ENCODE data around the gene IGSF9B. TPM values are rescaled to one million over a fixed set of nuclear protein-coding genes. Genes with fewer than 3 reads are reported as not detected.

IGSF9B gene
- total and polyA plus RNA-seq, 4 donors: 0.07 to 0.33 (median 0.09) TPM; not detected in 1

DNA sequence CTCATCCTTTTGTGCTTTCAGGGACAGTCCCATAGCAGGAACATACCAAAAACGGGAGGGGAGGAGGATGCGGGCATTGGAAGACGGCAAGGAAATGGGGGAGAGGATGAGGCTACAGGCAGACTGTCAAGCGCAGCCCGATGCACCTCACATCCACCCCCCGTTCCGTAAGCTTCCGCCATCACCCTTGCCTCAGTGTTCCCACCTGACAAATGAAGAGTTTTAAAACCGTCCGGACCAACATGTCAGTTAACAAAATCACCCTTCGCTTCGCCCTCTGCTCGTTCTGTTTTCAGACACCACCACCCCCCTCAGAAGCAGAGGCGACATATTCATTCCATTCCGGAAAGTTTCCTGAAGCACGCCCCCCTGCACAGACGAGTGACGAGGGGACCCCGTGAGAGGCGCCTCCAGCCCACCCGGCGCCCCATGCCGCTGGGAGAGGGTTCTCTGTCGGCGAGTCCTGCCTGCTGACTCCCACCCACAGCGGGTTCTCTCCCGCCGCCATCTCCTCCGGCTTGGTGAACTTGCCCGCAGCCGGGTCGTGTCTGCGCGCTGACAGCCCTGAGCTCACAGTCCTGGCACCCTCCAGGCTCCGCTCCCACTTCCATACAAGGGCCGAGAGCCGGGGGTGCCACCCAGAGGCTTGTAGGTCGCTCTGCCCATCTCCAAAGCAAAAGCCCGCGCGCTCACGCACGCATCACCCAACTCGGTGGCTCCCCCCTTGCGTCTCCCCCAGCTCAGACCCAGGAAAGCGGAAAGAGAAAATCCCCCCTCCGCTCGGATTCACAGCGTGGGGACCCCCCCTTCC lies 1.5 kb downstream of the IGSF9B start:
- no peak for DNase-seq (ENCODE audit: low spot score)
- peaks cover 2 to 19% (median 12%) of the 10 kb centered on the region in 4 donors for H3K27me3 ChIP-seq (ENCODE audit: control insufficient read depth in 4 of 4, insufficient read depth in 4 of 4, low read length in 3 of 4)
- H3K4me1 ChIP-seq (ENCODE audit: control insufficient read depth in 4 of 4, insufficient read depth in 4 of 4, low read length in 3 of 4): peaks cover 3 to 25% (median 4%) of the 10 kb centered on the region in 4 donors
- H3K9me3 ChIP-seq (ENCODE audit: control insufficient read depth in 4 of 4, low read length in 3 of 4): no peaks in the 10 kb centered on the region
- no peak for TF ChIP-seq JUND (IDR thresholded peaks at IDR 0.05)
- no peak for TF ChIP-seq HNF4A (conservative IDR thresholded peaks at IDR 0.05)
- no peak for TF ChIP-seq HNF4G (IDR thresholded peaks at IDR 0.05)
- no peak for TF ChIP-seq NR2F2 (IDR thresholded peaks at IDR 0.05)
- no peak overlapping the region for H3K27ac ChIP-seq (ENCODE audit: low read depth in 1 of 2, low read length in 2 of 2)
- WGBS: 6% methylated on average over 49 of the region's 49 CpGs
- no peaks in the 10 kb centered on the region for H3K36me3 ChIP-seq (ENCODE audit: control insufficient read depth in 4 of 4, insufficient read depth in 3 of 4, low read depth in 1 of 4, low read length in 3 of 4)
- peak overlapping the region in 1 of 3 donors; percentile 56 for H3K4me3 ChIP-seq (ENCODE audit: low read depth in 1 of 3, low read length in 3 of 3)
- H3K9ac ChIP-seq (ENCODE audit: low read depth in 1 of 2, low read length in 2 of 2): no peak overlapping the region

DNA sequence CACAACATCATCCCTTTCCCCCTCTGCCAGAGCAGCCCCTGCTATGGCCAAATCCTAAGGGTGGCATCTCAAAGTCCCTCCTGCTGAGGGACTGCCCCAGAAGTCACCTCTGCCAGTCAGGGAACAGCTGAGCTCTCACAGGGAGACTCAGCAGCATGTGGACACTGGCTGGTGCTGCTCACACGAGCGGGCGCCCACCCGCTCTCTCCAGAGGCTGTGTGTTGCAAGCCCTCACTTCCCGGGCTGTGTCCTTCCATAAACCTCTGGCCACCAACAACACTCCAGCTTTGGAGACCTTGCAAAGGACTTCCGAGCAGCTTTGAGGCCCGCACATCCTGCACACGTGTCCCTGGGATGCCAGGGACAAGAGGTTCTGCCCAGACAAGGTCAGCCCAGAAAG lies 2.8 kb downstream of the IGSF9B start:
- 82% methylated on average over 8 of the region's 8 CpGs for WGBS
- Histone ChIP-seq H3K9me3 (ENCODE audit: control insufficient read depth in 4 of 4, low read length in 3 of 4) (no peaks in the 10 kb centered on the region), H3K27me3 (ENCODE audit: control insufficient read depth in 4 of 4, insufficient read depth in 4 of 4, low read length in 3 of 4) (peaks cover 2 to 26% (median 14%) of the 10 kb centered on the region in 4 donors), H3K4me1 (ENCODE audit: control insufficient read depth in 4 of 4, insufficient read depth in 4 of 4, low read length in 3 of 4) (peaks cover 3 to 25% (median 4%) of the 10 kb centered on the region in 4 donors), H3K36me3 (ENCODE audit: control insufficient read depth in 4 of 4, insufficient read depth in 3 of 4, low read depth in 1 of 4, low read length in 3 of 4) (no peaks in the 10 kb centered on the region), H3K27ac (ENCODE audit: low read depth in 1 of 2, low read length in 2 of 2) (no peak overlapping the region), H3K4me3 (ENCODE audit: low read depth in 1 of 3, low read length in 3 of 3) (no peak overlapping the region), H3K9ac (ENCODE audit: low read depth in 1 of 2, low read length in 2 of 2) (no peak overlapping the region)
- no peak for DNase-seq (ENCODE audit: low spot score)
- TF ChIP-seq HNF4A (conservative IDR thresholded peaks at IDR 0.05): no peak
- TF ChIP-seq, protein P1, sequence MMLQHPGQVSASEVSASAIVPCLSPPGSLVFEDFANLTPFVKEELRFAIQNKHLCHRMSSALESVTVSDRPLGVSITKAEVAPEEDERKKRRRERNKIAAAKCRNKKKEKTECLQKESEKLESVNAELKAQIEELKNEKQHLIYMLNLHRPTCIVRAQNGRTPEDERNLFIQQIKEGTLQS (IDR thresholded peaks at IDR 0.05): no peak
- TF ChIP-seq RAD21 (IDR thresholded peaks at IDR 0.05): no peak
- TF ChIP-seq, protein P2, sequence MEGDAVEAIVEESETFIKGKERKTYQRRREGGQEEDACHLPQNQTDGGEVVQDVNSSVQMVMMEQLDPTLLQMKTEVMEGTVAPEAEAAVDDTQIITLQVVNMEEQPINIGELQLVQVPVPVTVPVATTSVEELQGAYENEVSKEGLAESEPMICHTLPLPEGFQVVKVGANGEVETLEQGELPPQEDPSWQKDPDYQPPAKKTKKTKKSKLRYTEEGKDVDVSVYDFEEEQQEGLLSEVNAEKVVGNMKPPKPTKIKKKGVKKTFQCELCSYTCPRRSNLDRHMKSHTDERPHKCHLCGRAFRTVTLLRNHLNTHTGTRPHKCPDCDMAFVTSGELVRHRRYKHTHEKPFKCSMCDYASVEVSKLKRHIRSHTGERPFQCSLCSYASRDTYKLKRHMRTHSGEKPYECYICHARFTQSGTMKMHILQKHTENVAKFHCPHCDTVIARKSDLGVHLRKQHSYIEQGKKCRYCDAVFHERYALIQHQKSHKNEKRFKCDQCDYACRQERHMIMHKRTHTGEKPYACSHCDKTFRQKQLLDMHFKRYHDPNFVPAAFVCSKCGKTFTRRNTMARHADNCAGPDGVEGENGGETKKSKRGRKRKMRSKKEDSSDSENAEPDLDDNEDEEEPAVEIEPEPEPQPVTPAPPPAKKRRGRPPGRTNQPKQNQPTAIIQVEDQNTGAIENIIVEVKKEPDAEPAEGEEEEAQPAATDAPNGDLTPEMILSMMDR (IDR thresholded peaks at IDR 0.05; ENCODE audit: low read depth, low read length, missing input control): no peak
- TF ChIP-seq, protein P3, sequence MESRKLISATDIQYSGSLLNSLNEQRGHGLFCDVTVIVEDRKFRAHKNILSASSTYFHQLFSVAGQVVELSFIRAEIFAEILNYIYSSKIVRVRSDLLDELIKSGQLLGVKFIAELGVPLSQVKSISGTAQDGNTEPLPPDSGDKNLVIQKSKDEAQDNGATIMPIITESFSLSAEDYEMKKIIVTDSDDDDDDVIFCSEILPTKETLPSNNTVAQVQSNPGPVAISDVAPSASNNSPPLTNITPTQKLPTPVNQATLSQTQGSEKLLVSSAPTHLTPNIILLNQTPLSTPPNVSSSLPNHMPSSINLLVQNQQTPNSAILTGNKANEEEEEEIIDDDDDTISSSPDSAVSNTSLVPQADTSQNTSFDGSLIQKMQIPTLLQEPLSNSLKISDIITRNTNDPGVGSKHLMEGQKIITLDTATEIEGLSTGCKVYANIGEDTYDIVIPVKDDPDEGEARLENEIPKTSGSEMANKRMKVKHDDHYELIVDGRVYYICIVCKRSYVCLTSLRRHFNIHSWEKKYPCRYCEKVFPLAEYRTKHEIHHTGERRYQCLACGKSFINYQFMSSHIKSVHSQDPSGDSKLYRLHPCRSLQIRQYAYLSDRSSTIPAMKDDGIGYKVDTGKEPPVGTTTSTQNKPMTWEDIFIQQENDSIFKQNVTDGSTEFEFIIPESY (IDR thresholded peaks at IDR 0.05): no peak

DNA sequence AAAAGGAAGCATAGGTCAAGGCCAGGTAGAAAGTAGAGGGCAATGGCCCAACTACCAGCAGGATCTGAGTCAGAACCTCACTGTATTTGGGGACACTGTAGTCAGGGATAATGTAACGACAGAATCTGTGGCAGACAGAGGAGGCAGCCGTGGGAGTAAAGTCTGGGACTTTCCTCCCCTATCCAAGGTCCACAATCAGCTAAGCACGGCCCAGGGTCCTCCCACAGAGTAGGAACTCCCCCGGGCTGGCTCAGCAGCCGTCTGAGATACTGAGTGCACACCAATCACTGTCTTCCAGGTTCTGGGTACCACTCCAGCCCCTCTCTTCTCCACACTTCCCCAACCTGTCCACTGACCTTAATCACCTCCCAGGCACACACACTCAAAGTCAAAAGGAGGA lies 3.2 kb downstream of the IGSF9B start:
- H3K4me3 ChIP-seq (ENCODE audit: low read depth in 1 of 3, low read length in 3 of 3): no peak overlapping the region
- TF ChIP-seq FOXA1 (IDR thresholded peaks at IDR 0.05): no peak
- TF ChIP-seq, protein P1 (IDR thresholded peaks at IDR 0.05): no peak
- no peak for TF ChIP-seq GABPA (IDR thresholded peaks at IDR 0.05 in 1 of 2, conservative IDR thresholded peaks at IDR 0.05 in 1 of 2)
- TF ChIP-seq, protein P2 (IDR thresholded peaks at IDR 0.05; ENCODE audit: low read depth, low read length, missing input control): no peak
- TF ChIP-seq TAF1 (conservative IDR thresholded peaks at IDR 0.05): no peak
- peaks cover 2 to 26% (median 14%) of the 10 kb centered on the region in 4 donors for H3K27me3 ChIP-seq (ENCODE audit: control insufficient read depth in 4 of 4, insufficient read depth in 4 of 4, low read length in 3 of 4)
- no peak overlapping the region for H3K27ac ChIP-seq (ENCODE audit: low read depth in 1 of 2, low read length in 2 of 2)
- peaks cover 3 to 25% (median 4%) of the 10 kb centered on the region in 4 donors for H3K4me1 ChIP-seq (ENCODE audit: control insufficient read depth in 4 of 4, insufficient read depth in 4 of 4, low read length in 3 of 4)
- H3K36me3 ChIP-seq (ENCODE audit: control insufficient read depth in 4 of 4, insufficient read depth in 3 of 4, low read depth in 1 of 4, low read length in 3 of 4): no peaks in the 10 kb centered on the region
- H3K9me3 ChIP-seq (ENCODE audit: control insufficient read depth in 4 of 4, low read length in 3 of 4): no peaks in the 10 kb centered on the region
- H3K9ac ChIP-seq (ENCODE audit: low read depth in 1 of 2, low read length in 2 of 2): no peak overlapping the region
- no peak for DNase-seq (ENCODE audit: low spot score)
- 24% methylated on average over 5 of the region's 5 CpGs for WGBS

Measured in liver (tissue), 9 donors.